ENCODE measurements around the gene RPTOR.
A peak's percentile ranks its signal among the peaks of the same experiment; 100 is the strongest.

RPTOR gene

DNA sequence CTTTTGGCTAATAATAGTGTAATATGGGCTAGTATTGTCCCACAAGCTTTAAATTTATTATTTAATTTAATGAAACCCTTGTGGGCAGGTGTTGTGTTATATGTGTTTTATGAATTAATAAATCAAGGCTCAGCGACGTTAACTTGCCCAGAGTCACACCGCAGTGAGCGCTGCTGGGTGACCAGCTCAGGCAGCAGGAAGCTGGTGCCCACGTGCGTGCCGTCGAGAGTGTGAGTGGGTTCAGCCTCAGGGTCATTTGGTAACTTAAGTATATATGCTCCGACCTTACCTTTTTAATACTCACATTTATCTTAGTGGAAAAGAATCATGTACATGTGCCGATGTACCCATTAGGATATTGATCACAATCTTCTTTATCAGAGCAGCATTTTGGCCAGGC lies 309.6 kb downstream of the RPTOR start:
- no peak for DNase-seq

DNA sequence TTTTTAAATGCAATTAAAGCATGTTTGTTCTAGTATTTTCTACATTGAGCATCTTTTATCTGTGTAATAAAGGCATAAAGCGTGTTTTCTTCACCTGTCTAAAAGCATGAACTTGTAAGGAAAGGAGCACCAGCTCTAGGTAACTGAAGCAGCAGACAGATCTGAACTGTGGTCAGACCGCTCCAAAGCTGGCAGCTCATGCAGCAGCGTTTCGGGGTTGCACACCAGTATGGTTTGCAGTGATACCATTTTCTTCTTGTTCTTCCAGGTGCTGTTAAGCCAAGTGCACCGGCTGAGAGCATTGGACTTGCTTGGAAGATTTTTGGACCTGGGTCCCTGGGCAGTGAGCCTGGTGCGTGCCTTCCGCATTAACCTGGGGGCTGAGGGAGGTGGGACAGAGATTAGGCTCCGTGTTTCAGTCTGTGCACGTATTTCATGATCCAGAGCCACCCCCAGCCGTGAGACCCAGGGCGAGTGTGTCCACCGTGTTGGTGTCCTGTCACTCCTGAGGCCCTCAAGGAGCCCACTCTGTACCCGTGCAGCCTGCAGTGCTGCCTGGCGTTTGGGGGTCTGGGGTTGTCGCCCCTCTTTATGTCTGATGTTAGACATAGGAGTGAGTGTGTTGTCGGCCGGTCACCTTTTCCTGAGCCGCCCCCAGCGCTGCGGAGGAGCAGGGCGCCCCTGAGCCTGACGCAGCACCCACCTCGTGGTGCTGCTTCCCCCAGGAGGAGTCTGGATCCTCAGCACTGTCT lies 310.7 kb downstream of the RPTOR start:
- DNase-seq: no peak

DNA sequence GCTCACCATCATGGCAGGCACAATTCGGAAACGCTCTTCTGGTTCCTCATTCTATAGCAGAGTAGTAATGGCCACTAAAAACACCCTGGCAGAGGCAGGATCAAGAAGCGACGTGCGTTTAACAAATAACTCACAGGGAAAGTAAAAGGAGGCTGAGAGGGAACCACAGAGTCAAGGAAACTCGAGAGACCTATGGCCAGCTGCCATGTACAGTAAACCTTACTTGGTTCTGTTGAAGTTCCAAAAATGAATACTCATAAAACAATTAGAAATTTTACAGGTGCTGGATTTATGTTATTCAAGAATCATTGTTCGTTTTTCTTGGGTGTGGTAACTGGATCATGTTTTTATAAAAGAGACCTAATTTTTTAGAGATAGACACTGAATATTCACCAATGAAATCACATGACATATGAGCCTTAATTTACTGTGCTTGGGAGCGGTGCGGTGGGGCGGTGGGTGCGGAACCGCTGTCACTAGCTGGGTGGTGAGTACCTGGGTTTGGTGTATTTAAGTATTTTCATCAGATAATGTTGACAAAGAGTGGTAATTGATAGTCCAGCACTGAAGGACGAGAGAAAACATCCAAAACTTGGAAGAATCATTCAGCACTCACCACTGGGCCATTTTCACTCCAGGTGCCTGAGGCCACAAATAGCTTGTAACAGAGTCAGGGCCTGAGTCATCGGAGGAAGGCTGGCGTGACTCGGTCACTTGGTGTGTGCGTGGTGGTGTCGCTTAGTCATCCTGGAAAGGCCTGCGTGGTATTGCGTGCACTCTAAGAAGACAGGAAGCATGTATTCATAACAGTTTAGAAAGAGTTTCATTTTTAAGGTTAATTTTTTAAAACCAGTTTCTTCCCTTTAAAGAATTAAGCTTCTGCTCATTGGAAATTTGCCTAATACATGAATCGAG lies 311.6 kb downstream of the RPTOR start:
- peak; percentile 90 to 98 for DNase-seq

DNA sequence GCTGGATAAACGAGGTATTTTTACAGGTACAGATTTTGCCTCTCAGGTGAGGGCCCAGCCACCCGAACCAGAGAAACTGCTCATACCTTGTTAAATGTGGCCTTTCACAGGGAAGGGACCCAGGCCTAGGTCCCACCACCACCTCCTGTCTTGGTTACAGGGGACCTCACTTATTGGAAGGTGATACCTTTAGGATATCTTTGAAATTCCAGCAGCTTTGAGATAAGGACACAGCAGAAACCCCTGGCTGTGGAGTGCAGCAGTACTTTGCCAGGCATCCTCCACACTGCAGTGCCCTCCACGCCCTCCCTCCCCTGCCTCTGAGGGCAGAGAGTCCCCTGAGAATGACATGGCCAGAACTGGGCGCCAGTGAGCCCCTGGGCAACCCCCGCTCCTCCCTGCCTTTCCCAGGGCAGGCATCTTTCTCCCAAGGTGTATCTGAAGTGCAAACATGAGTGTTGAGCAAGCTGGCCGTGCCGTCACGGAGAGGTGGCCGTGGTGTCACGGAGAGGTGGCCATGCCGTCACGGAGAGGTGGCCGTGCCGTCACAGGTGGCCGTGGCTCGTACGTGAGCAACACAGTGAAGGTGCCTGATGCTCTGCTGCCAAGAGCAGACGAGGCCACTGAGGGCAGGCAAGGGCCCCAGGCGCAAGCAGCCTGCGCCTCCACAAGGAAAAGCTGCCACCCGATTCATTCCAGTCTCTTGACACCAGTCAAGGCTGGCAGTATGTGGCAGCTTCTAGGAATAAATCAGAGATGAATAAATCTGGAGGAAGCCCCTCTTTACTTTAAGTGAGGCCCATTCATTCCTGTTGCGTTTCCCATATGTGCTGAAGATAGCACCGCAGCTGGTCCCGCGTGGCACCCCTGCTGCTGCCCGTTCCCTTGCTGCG lies 312.5 kb downstream of the RPTOR start:
- no peak for DNase-seq

DNA sequence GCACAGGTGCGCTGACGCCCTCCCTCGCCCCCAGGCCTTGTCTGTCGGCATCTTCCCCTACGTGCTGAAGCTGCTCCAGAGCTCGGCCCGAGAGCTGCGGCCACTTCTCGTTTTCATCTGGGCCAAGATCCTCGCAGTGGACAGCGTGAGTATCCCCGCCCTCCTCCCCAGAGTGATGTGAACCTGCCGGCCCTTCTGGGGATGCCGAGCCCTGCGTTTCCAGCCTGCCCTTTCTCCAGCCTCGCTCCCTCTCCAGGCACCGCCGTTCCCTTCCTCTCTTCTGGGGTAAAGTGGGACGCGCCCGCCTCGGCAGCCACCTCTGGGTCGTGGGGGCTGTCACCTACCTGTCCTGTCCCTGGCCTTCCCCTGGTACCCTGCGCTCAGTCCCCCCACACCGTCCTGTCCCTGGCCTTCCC lies 313.1 kb downstream of the RPTOR start:
- no peak for DNase-seq

DNA sequence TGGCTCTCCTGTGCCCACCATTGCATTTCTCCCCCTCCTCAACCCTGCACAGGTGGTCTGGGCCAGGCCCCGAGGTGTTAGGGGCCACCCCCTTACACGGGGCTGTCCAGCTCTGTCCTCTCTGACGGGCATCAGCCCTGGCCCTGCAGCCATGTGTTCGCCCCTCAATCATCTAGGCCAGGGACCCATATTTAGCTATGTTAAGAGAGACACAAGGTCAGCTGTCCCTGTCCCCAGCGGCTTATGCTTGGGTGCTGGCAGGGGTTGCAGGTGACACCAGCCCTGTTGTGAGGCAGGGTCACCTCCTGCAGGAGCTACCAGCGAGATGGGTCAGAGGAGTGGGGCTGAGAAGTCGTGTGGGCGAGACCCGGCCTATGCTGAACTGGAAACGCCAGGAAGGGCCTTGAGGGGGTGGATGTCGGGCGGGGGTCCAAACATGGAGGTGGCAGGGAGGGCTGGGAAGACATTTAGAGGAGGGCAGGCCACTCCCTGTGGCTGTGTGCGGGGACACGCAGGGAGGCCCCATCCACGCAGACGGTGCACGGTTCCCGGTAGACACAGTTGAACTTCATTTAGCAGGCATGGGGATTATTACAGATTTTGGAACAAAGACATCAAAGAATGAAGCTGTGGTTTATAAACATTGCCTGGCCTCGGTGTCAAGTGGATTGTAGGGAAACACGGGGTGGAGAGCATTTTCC lies 313.8 kb downstream of the RPTOR start:
- DNase-seq: no peak

DNA sequence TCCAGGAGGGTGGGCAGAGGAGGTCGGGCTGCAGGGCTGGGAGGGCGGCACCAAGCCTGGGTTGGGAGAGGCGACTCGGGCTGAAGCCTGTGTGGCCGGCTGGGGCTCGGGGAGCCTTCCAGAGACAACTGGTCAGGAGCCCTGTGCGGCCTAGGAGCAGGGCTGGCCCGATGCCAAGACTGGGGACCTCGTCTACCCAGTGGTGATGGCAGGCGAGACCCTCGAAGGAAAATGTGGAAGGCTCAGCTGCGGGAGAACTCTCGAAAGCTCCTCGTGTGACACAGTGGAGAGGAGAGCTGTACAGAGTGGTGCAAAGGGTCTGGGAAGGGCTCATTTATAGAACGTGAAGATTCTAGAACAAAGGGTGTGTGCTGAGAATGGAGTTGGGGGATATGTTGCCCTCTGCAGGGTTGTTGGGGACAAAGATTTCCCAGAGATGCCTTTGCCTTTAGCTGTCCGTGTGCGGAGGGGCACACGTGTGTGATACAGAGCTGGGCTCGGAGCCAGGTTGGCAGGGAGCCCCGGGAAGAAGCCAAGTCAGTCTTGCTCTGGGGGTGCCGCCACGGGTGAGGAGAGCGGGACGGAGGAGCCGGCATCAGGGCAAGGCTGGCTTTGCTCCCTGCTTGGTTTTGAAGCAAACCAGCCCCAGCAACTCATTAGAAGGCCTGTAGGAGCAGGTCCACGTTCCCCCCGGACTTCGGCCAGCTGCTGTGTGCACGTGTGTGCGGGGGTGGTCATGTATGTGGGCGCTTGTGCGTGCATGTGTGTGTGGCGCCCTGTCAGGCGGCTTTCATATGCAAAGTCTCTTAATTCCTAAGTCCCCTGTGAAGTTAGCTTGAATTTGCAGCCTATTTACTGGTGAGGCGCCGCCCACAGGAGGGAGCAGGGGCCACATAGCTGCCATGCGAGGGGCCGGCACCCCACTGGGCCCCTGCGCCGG lies 314.6 kb downstream of the RPTOR start:
- no peak for DNase-seq

DNA sequence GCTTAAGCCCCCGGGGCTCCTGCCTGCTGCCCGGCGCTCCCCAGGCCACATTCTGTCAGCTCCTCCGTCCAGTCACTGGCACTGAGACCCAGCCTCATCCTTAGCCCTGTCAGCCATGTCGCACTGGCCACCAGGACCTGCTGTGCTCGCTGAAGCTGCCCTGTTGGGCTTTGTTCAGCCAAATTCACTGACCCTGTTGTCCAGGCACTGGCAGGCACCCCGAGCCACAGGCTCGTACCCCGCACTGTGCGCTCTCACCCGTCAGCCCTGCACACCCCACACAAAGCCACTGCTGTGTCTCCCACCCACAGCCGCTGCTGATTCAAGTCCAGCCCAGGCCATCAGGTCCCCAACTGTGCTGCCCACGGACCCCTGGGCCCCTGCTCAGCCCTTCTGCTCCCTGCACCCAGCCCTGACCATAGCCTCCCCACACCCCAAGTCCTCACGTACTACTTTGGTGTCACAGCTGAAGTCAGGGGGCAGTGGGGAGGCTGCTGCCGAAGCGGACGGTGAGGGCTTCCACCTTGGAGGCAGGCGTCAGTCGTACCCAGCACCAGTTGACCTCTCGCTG lies 315.5 kb downstream of the RPTOR start:
- no peak for DNase-seq

DNA sequence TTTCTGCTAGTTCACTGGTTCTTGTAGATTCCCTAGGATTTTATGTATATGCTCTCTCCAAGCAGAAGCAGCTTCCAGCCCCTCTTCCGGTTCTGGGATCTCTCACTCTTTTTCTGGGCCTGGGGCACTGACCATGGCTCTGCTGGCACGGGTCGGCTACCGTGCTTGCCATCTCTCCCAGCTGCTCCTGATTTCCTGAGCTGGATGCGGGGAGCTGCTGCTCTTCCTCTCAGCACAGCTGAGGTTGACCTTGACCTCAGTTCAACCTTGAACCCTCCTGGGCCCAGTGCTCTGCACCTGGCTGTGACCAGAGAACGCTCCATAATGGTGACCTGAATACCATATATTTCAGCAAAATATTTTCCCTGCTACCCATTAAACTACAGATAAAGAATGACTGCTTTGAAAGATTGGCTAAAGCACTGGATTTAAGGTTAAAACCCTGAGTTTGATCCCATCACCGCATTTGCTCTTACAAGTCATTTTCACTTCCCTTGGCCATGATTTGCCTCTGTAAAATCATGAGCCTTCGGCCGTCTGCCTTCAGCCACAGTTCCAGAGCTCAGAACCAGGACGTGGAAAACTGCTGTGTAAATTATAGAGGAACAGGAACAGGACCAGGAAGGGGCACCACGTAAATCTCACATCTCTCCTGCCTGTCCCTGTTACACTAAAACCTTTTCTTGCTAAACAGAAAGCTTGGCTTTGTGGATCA lies 316.2 kb downstream of the RPTOR start:
- peak; percentile 28 to 58 for DNase-seq

DNA sequence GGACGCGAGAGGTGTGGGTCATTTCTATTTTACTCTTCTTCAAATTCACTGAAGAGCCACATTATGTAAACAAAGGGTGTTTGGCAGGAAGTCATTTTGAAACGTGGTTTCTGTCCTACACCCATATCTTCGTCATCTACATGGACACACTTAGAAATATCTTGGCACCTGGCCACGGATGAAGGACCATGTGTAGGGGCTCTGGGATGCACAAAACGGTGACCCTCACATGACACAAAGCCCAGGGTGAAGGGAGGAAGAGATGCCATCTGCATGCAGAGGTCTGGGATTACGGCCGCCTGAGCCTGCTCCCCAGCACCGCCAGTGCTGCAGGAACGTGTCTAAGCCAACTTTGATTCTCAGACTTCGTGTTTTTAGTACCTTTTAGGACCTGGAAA lies 316.8 kb downstream of the RPTOR start:
- peak in 1 of 2 donors; percentile 21 for DNase-seq

DNA sequence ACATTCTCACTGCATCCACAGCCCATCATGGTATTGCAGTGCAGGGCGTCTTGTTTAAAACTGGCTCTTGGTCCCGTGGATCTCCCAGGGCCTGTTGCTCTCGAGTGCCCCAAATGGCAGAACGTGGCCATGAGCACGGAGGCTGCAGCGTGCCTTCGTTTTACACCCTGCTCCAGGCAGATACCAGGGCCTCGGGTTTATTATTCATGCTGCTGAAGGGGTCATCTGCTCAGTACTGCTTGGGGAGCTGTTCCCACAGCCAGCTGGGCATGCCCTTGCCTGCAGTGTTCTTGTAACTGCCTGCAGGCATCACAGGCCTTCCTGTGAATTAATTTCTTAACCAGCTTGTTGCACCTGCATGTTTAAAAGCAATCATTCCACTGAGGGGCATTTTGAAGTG lies 317.3 kb downstream of the RPTOR start:
- DNase-seq: no peak

DNA sequence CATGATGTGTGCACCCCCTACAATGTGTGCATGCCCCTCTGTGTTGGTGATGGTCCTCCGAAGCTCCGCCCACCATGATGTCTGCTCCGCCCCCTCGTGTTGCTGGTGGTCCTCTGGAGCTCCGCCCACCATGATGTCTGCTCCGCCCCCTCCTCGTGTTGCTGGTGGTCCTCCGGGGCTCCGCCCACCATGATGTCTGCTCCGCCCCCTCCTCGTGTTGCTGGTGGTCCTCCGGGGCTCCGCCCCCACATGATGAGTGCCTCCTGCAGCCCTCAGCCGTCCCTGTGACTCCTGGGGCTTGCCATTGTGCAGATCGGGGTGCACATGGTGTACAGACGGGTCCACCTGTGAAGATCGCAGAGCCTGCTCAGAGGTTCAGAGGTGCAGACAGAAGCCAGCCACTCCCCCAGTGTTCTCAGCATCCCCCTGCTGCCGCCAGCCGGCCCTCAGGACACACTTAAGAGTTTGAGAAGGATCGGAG lies 317.9 kb downstream of the RPTOR start:
- DNase-seq: no peak

DNA sequence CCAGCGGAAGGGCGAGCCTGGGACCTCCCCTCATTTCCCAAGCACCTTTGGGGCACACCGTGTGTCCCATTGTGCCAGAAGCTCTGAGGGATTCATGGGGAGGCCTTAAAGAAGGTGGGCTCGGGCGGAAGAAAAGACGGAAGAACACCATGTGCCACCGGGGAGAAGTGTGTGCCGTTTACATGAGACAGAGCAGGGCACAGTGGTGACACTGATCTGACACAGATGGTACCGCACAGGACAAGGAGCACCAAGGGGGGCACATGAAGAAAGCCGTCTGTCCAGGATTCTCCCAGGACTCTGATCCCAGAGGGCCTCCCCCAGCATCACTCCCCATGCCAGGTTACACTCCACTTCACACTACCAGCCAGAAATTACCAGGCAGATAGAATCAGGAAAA lies 318.3 kb downstream of the RPTOR start:
- no peak for DNase-seq

DNA sequence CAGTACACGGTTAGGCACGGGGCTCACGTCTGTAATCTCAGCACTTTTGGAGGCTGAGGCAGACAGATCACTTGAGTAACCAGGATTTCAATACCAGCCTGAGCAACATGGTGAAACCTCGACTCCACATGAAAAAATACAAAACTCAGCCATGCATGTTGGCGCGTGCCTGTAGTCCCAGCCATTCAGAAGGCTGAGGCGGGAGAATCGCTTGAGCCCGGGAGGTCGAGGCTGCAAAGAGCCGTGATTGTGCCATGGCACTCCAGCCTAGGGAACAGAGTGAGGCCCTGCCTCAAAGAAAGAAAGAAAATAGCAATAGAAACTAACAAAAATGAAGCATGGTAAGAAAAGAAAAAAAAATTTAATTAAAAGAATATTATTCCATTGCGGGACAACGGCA lies 319.0 kb downstream of the RPTOR start:
- no peak for DNase-seq

DNA sequence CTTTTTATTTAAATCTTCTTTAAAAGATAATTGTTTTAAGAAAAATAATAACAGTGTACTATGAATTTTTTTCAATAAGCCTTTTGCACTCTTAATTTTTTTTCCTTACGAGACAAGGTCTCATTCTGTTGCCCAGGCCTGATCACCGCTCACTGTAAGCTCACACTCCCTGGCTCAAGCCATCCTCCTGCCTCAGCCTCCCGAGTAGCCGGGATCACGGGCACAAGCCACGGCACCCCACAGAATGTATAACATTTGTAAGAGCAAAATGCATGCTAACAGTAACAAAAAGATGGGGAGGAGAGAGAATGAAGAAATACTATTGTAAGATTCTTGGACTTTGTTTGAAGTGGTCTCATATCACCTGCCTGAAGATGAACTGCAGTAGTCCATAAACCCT lies 320.1 kb downstream of the RPTOR start:
- DNase-seq: no peak

DNA sequence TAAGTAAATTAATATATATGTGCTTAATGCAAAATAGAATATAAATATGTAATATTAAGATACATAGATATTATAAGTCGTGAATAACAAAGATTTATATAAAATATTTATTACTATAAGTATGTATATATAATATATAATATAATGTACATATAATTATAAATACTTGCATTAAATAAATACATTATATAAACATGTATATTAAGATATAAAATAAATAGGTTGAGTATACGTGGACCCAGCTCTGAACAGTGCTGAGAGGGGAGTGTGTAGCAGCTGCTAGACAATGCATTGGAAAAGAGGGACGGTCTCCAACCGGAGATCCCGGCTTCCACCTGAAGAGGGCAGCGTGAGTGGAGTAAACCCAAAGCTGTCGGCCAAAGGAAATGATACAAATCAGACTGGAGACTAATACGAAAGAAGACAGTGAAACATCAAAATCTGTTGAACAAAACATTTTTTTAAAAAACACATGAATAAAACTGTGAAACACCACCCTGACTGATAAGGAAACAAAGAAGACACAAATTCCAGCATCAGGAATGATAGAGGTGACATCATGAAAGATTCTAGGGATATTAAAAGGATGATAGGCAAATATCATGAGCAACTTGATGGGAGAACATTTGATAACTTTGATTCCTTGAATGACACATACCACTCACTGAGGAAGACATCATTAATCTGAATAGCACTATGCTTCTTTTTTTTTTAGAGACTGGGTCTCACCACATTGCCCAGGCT lies 321.6 kb downstream of the RPTOR start:
- peak; percentile 69 to 77 for DNase-seq

DNA sequence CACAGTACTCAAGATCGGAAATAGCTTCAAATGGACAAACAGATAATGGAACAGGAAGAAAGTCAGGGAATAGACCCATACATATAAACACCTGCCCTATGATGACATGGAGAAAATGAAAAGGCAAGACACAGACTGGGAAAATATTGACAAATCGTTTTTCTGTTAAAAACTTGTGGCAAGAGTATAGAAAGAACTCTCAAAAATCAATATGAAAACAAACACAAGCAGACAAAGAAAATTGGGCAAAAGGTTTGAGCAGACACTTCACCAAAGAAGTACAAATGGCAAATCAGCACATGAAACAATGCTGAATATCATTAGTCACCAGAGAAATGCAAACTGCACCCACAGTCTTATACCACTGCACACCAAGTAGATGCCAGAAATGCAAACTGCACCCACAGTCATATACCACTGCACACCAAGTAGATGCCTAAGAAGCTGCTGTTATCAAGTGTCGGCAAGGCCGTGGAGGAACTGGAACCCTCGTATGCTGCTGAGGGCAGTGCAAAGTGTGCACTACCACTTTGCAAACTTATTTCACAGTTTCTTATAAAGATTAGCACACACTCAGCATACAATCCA lies 323.5 kb downstream of the RPTOR start:
- no peak for DNase-seq

DNA sequence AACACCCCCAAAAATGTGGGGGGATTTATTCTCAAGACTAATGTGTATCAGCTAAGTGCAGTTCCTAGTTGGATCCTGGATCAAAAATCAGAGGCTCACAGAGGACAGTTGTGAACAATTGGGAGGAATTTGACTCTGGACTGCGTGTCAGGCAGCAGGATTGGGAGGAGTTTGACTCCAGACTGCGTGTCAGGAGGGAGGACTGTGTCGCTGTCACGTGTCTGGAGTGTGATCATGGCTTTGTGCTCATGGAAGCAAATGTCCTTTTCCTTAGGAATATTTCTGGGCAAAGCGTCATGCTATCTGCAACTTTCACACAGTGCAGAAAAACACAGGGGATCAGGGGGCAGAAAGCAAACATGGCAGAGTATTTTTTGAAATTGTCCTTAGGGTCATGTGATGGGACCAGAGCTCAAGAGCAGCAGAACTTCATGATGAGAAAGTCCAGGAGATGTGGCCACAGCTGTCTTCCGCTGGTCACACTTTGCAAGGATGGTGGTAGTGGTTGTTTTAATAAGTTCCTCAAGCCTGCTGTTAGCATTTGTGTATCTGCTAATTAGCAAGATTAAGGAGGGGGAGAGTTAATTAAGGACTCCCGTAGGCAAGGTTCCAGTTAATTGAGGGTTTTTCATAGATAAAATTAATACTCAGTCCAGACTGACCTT lies 325.0 kb downstream of the RPTOR start:
- DNase-seq: peak in 1 of 2 donors; percentile 41
